ENCODE measurements around the gene OR10H5. TPM values are rescaled to one million over a fixed set of nuclear protein-coding genes. Genes with fewer than 3 reads are reported as not detected.

OR10H5 gene
- not detected in 2 replicates for total RNA-seq (2022)
- Bru-seq, nascent RNA: not detected
- BruChase-seq, experiment 1, labeled RNA remaining after a 6-hour chase: not detected
- not detected for BruChase-seq, experiment 2, labeled RNA remaining after a 2-hour chase
- long read RNA-seq: 0 reads

GRCh38 chr19:15787611-15788155 is at the start of gene OR10H5:
OR10H5 (plus strand) TSS chr19:15787661; CDS start chr19:15794049, 6,388 bp downstream.
- BruUV-seq (replicated peaks): no TSS peak
- Mint-ChIP-seq H3K27ac (ENCODE audit: low read depth, unreplicated experiment) (no peak within 1 kb of the TSS), H3K9me3 (ENCODE audit: unreplicated experiment) (peaks cover 15% of the 10 kb centered on the region), H3K4me1 (ENCODE audit: insufficient read depth, unreplicated experiment) (no peaks in the 10 kb centered on the region), H3K36me3 (ENCODE audit: insufficient read depth, unreplicated experiment) (no peaks in the 10 kb centered on the region), H3K4me3 (ENCODE audit: unreplicated experiment) (no peak within 1 kb of the TSS), H3K27me3 (ENCODE audit: insufficient read depth, unreplicated experiment) (no peaks in the 10 kb centered on the region)
- intact Hi-C loops (cut with micrococcal nuclease): no loop called here
- no peak for DNase-seq (ENCODE audit: unreplicated experiment)
- TF ChIP-seq CTCF (IDR thresholded peaks at IDR 0.05; ENCODE audit: unreplicated experiment): no peak
- ChIA-PET CTCF (no interaction called here), POLR2A (no interaction called here)

GRCh38 chr19:15737722-15738121 is 49.7 kb upstream of the OR10H5 start, which contains the start of gene OR10H3:
OR10H3 (plus strand) TSS chr19:15737985; CDS start chr19:15741393, 3,408 bp downstream.
- Mint-ChIP-seq H3K4me3 (ENCODE audit: unreplicated experiment) (no peak within 1 kb of the TSS), H3K36me3 (ENCODE audit: insufficient read depth, unreplicated experiment) (no peaks in the 10 kb centered on the region), H3K9me3 (ENCODE audit: unreplicated experiment) (peaks cover 22% of the 10 kb centered on the region), H3K4me1 (ENCODE audit: insufficient read depth, unreplicated experiment) (no peaks in the 10 kb centered on the region), H3K27ac (ENCODE audit: low read depth, unreplicated experiment) (no peak within 1 kb of the TSS), H3K27me3 (ENCODE audit: insufficient read depth, unreplicated experiment) (no peaks in the 10 kb centered on the region)
- ChIA-PET POLR2A (no interaction called here), CTCF (no interaction called here)
- no TSS peak for BruUV-seq (replicated peaks)
- no peak for DNase-seq (ENCODE audit: unreplicated experiment)
- intact Hi-C loops (cut with micrococcal nuclease): no loop called here
- no peak for TF ChIP-seq CTCF (IDR thresholded peaks at IDR 0.05; ENCODE audit: unreplicated experiment)

- TF ChIP-seq CTCF (IDR thresholded peaks at IDR 0.05; ENCODE audit: unreplicated experiment): no peak
- DNase-seq (ENCODE audit: unreplicated experiment): no peak
- no peaks in the 10 kb centered on the region for H3K4me1 Mint-ChIP-seq (ENCODE audit: insufficient read depth, unreplicated experiment)
- POLR2A ChIA-PET: no interaction called here
- no peaks in the 10 kb centered on the region for H3K27me3 Mint-ChIP-seq (ENCODE audit: insufficient read depth, unreplicated experiment)
- intact Hi-C loops (cut with micrococcal nuclease): no loop called here
- CTCF ChIA-PET: no interaction called here
- no TSS peak for BruUV-seq (replicated peaks)
- no peak overlapping the region for H3K27ac Mint-ChIP-seq (ENCODE audit: low read depth, unreplicated experiment)
- H3K36me3 Mint-ChIP-seq (ENCODE audit: insufficient read depth, unreplicated experiment): no peaks in the 10 kb centered on the region
- H3K4me3 Mint-ChIP-seq (ENCODE audit: unreplicated experiment): no peak overlapping the region
- peaks cover 23% of the 10 kb centered on the region for H3K9me3 Mint-ChIP-seq (ENCODE audit: unreplicated experiment)
These were observed 46.7 kb upstream of the OR10H5 start for GRCh38 chr19:15740785-15741184.

GRCh38 chr19:15748239-15748638 is 39.2 kb upstream of the OR10H5 start:
- Mint-ChIP-seq H3K36me3 (ENCODE audit: insufficient read depth, unreplicated experiment) (no peaks in the 10 kb centered on the region), H3K9me3 (ENCODE audit: unreplicated experiment) (peaks cover 4% of the 10 kb centered on the region), H3K4me1 (ENCODE audit: insufficient read depth, unreplicated experiment) (no peaks in the 10 kb centered on the region), H3K4me3 (ENCODE audit: unreplicated experiment) (no peak overlapping the region), H3K27ac (ENCODE audit: low read depth, unreplicated experiment) (no peak overlapping the region), H3K27me3 (ENCODE audit: insufficient read depth, unreplicated experiment) (no peaks in the 10 kb centered on the region)
- no peak for DNase-seq (ENCODE audit: unreplicated experiment)
- ChIA-PET POLR2A (no interaction called here), CTCF (no interaction called here)
- no TSS peak for BruUV-seq (replicated peaks)
- intact Hi-C loops (cut with micrococcal nuclease): no loop called here
- TF ChIP-seq CTCF (IDR thresholded peaks at IDR 0.05; ENCODE audit: unreplicated experiment): no peak
